ENCODE measurements around the gene ZNF354B. TPM values are rescaled to one million over a fixed set of nuclear protein-coding genes. Genes with fewer than 3 reads are reported as not detected.

ZNF354B gene
- total and polyA plus RNA-seq, 4 donors = 1.9 to 8.3 (median 4.0) TPM

DNA sequence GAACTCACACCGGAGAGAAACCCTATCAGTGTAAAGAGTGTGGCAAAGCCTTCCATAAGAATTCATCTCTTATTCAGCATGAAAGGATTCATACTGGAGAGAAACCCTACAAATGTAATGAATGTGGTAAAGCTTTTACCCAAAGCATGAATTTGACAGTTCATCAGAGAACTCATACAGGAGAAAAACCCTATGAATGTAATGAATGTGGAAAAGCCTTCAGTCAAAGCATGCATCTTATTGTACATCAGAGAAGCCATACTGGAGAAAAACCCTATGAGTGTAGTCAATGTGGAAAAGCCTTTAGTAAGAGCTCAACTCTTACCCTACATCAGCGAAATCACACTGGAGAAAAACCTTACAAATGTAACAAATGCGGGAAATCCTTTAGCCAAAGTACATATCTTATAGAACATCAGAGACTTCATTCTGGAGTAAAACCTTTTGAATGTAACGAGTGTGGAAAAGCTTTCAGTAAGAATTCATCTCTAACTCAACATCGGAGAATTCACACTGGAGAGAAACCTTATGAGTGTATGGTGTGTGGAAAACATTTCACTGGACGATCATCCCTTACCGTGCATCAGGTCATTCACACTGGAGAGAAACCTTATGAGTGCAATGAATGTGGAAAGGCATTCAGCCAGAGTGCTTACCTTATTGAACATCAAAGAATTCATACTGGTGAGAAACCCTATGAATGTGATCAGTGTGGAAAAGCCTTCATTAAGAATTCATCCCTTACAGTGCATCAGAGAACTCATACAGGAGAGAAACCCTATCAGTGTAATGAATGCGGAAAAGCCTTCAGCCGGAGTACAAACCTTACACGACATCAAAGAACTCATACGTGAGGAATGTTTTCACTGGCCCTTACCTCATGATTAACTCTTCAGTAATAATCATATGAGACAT, 72.3 kb downstream of the ZNF354B start:
- H3K27me3 ChIP-seq (ENCODE audit: control insufficient read depth in 4 of 4, insufficient read depth in 4 of 4, low read length in 3 of 4) = no peaks in the 10 kb centered on the region
- H3K27ac ChIP-seq (ENCODE audit: low read depth in 1 of 2, low read length in 2 of 2) = no peak overlapping the region
- H3K9ac ChIP-seq (ENCODE audit: low read depth in 1 of 2, low read length in 2 of 2) = no peak overlapping the region
- WGBS = 96% methylated on average over 11 of the region's 11 CpGs
- H3K4me1 ChIP-seq (ENCODE audit: control insufficient read depth in 4 of 4, insufficient read depth in 4 of 4, low read length in 3 of 4) = no peaks in the 10 kb centered on the region
- DNase-seq (ENCODE audit: low spot score) = no peak
- H3K9me3 ChIP-seq (ENCODE audit: control insufficient read depth in 4 of 4, low read length in 3 of 4) = peaks cover 66 to 96% (median 84%) of the 10 kb centered on the region in 4 donors
- peak overlapping the region in 2 of 3 donors; percentile 59 to 77 for H3K4me3 ChIP-seq (ENCODE audit: low read depth in 1 of 3, low read length in 3 of 3)
- H3K36me3 ChIP-seq (ENCODE audit: control insufficient read depth in 4 of 4, insufficient read depth in 3 of 4, low read depth in 1 of 4, low read length in 3 of 4) = peaks cover 0 to 9% (median 5%) of the 10 kb centered on the region in 4 donors
- TF ChIP-seq GABPA (IDR thresholded peaks at IDR 0.05 in 1 of 2, conservative IDR thresholded peaks at IDR 0.05 in 1 of 2) = no peak

Small RNAs within 50 kb of the gene (small RNA-seq; reads per million reads assigned to genes)
- gene AC126915.2 = not detected
- gene AC126915.3 = not detected

Other genes starting within 250 kb of the ZNF354B start
- 10 to 100 TPM; 27.1 to 28.2 TPM for gene CLK4, start 232.9 kb upstream of the ZNF354B start, total RNA-seq
- gene CLK4, start 232.9 kb upstream of the ZNF354B start, polyA plus RNA-seq = 10 to 100 TPM in 1 of 2 donors, 1 to 10 TPM in 1; 5.0 to 16.8 TPM
- 1 to 10 TPM; 2.8 to 4.0 TPM for gene ZNF354A, start 129.3 kb upstream of the ZNF354B start, total RNA-seq
- 1 to 10 TPM; 1.7 to 1.9 TPM for gene ZNF354A, start 129.3 kb upstream of the ZNF354B start, polyA plus RNA-seq
- gene ZFP2, start 36.0 kb downstream of the ZNF354B start, total RNA-seq = under 1 TPM; 0.50 to 0.56 TPM
- under 1 TPM; 0.22 to 0.47 TPM for gene ZFP2, start 36.0 kb downstream of the ZNF354B start, polyA plus RNA-seq
- gene ZNF454, start 81.2 kb downstream of the ZNF354B start, total RNA-seq = under 1 TPM; 0.33 to 0.50 TPM
- under 1 TPM; 0.09 to 0.21 TPM for gene ZNF454, start 81.2 kb downstream of the ZNF354B start, polyA plus RNA-seq
- under 1 TPM in 1 of 2 donors, not detected in 1; 0.23 TPM for gene GRM6, start 135.4 kb downstream of the ZNF354B start, total RNA-seq
- gene GRM6, start 135.4 kb downstream of the ZNF354B start, polyA plus RNA-seq = not detected
- gene ZNF879, start 163.9 kb downstream of the ZNF354B start, total RNA-seq = 1 to 10 TPM; 1.9 to 2.4 TPM
- 1 to 10 TPM in 1 of 2 donors, under 1 TPM in 1; 0.48 to 1.0 TPM for gene ZNF879, start 163.9 kb downstream of the ZNF354B start, polyA plus RNA-seq
- 1 to 10 TPM; 2.7 to 2.8 TPM for gene ZNF354C, start 200.4 kb downstream of the ZNF354B start, total RNA-seq
- gene ZNF354C, start 200.4 kb downstream of the ZNF354B start, polyA plus RNA-seq = under 1 TPM; 0.49 to 0.51 TPM